NCI-H2196 treated with DMSO at 0.1 percent for 48 hours (cell line): ENCODE results near the gene HIKESHI.
"Not testable (repeated sequence)": the region's sequence is repeated elsewhere in the genome, so short reads cannot be mapped to it uniquely, and the experiment has no call there.

Experiments
- DNase-seq: peaks from one replicate; lab custom pipeline; 2025; ENCODE audit not compliant: unreplicated experiment; lab: John Stamatoyannopoulos, UW

HIKESHI gene

GRCh38 chr11:86292912-86293616 lies 9.0 kb upstream of the HIKESHI start:
- DNase-seq, result no peak

- DNase-seq, result no peak
These were observed 8.0 kb upstream of the HIKESHI start for GRCh38 chr11:86294026-86294425.

GRCh38 chr11:86301742-86302091 lies 323 bp upstream of the HIKESHI start:
- DNase-seq, result no peak

- no peak for DNase-seq
These were observed 1.2 kb downstream of the HIKESHI start for GRCh38 chr11:86303257-86303656.

- DNase-seq, result not testable (repeated sequence)
These were observed 6.7 kb downstream of the HIKESHI start for GRCh38 chr11:86308710-86309109.

- DNase-seq, result no peak
These were observed 11.8 kb downstream of the HIKESHI start for GRCh38 chr11:86313793-86314192.

GRCh38 chr11:86314636-86315035 lies 12.6 kb downstream of the HIKESHI start:
- DNase-seq, result no peak

GRCh38 chr11:86335131-86335767 lies 33.2 kb downstream of the HIKESHI start:
- DNase-seq, result no peak

GRCh38 chr11:86337227-86337626 lies 35.2 kb downstream of the HIKESHI start:
- DNase-seq, result no peak

- DNase-seq, result no peak
These were observed 39.3 kb downstream of the HIKESHI start for GRCh38 chr11:86341382-86341781.

GRCh38 chr11:86346513-86346912 lies 44.5 kb downstream of the HIKESHI start:
- no peak for DNase-seq

- DNase-seq, result no peak
These were observed 53.2 kb downstream of the HIKESHI start for GRCh38 chr11:86355256-86355655.

- not testable (repeated sequence) for DNase-seq
These were observed 55.4 kb downstream of the HIKESHI start for GRCh38 chr11:86357412-86357811.

GRCh38 chr11:86358720-86359119 lies 56.7 kb downstream of the HIKESHI start:
- DNase-seq, result no peak

GRCh38 chr11:86360775-86361395 lies 58.8 kb downstream of the HIKESHI start:
- DNase-seq, result no peak

- DNase-seq, result no peak
These were observed 61.4 kb downstream of the HIKESHI start for GRCh38 chr11:86363424-86363823.

GRCh38 chr11:86365546-86365945 lies 63.5 kb downstream of the HIKESHI start:
- DNase-seq, result no peak

GRCh38 chr11:86369668-86370067 lies 67.6 kb downstream of the HIKESHI start:
- no peak for DNase-seq

GRCh38 chr11:86370171-86370570 lies 68.1 kb downstream of the HIKESHI start:
- DNase-seq, result no peak

GRCh38 chr11:86370922-86371594 lies 69.0 kb downstream of the HIKESHI start:
- no peak for DNase-seq

- DNase-seq, result no peak
These were observed 70.0 kb downstream of the HIKESHI start for GRCh38 chr11:86372041-86372440.

GRCh38 chr11:86372586-86372985 lies 70.5 kb downstream of the HIKESHI start:
- no peak for DNase-seq
